NCI-H774 (cell line): ENCODE results near the gene PHKG2.
A peak's percentile ranks its signal among the peaks of the same experiment; 100 is the strongest.
"Not testable (repeated sequence)": the region's sequence is repeated elsewhere in the genome, so short reads cannot be mapped to it uniquely, and the experiment has no call there.

Experiments
- DNase-seq: peaks from one replicate; lab custom pipeline; 2025; lab: John Stamatoyannopoulos, UW

The PHKG2 gene

GRCh38 chr16:30747799-30748633 is at the start of gene PHKG2:
Gene PHKG2, plus strand, starts transcription at chr16:30748425. Its CDS starts 396 bp downstream, at chr16:30748821.
- peak; percentile 99 for DNase-seq

- peak; percentile 79 for DNase-seq
These were observed 49.2 kb upstream of the PHKG2 start, which contains the start of gene SRCAP for GRCh38 chr16:30698816-30699614. Gene SRCAP, plus strand, starts transcription at chr16:30699171. Its CDS starts 1,654 bp downstream, at chr16:30700825.

GRCh38 chr16:30699615-30700099 is 48.6 kb upstream of the PHKG2 start:
- DNase-seq = no peak

- DNase-seq = no peak
These were observed 47.7 kb upstream of the PHKG2 start for GRCh38 chr16:30700491-30700890.

- no peak for DNase-seq
These were observed 47.3 kb upstream of the PHKG2 start for GRCh38 chr16:30700971-30701370.

- DNase-seq = not testable (repeated sequence)
These were observed 45.2 kb upstream of the PHKG2 start for GRCh38 chr16:30703071-30703470.

- no peak for DNase-seq
These were observed 44.3 kb upstream of the PHKG2 start for GRCh38 chr16:30703971-30704370.

GRCh38 chr16:30706046-30706445 is 42.2 kb upstream of the PHKG2 start:
- DNase-seq = no peak

- DNase-seq = no peak
These were observed 37.3 kb upstream of the PHKG2 start for GRCh38 chr16:30710971-30711370.

- DNase-seq = no peak
These were observed 36.5 kb upstream of the PHKG2 start for GRCh38 chr16:30711712-30712111.

GRCh38 chr16:30715750-30716445 is 32.3 kb upstream of the PHKG2 start:
- no peak for DNase-seq

- no peak for DNase-seq
These were observed 28.1 kb upstream of the PHKG2 start for GRCh38 chr16:30720086-30720485.

GRCh38 chr16:30720694-30721093 is 27.5 kb upstream of the PHKG2 start:
- DNase-seq = no peak

GRCh38 chr16:30721167-30721566 is 27.1 kb upstream of the PHKG2 start:
- DNase-seq = no peak

- DNase-seq = no peak
These were observed 26.6 kb upstream of the PHKG2 start for GRCh38 chr16:30721606-30722005.

GRCh38 chr16:30722443-30722842 is 25.8 kb upstream of the PHKG2 start:
- no peak for DNase-seq

- no peak for DNase-seq
These were observed 25.3 kb upstream of the PHKG2 start for GRCh38 chr16:30722916-30723315.

GRCh38 chr16:30723725-30724355 is 24.4 kb upstream of the PHKG2 start:
- DNase-seq = no peak

GRCh38 chr16:30724641-30725417 is 23.4 kb upstream of the PHKG2 start:
- no peak for DNase-seq

- DNase-seq = no peak
These were observed 22.8 kb upstream of the PHKG2 start for GRCh38 chr16:30725418-30725792.

- no peak for DNase-seq
These were observed 19.9 kb upstream of the PHKG2 start for GRCh38 chr16:30728321-30728720.
